H1 (cell line): ENCODE results near the gene CMSS1. TPM values are rescaled to one million over a fixed set of nuclear protein-coding genes. Genes with fewer than 3 reads are reported as not detected.

ENCODE experiments used
- CTCF ChIA-PET: fragments of 300-600 bp; sonication (Branson Sonifier 250); formaldehyde crosslinking; loops from one replicate; lab custom pipeline; 2021; ENCODE audit not compliant: partially characterized antibody; lab: Charles Lee
- POLR2A ChIA-PET: fragments of 300-600 bp; sonication (Branson Sonifier 250); formaldehyde crosslinking; loops from one replicate; lab custom pipeline; 2021; ENCODE audit warnings: inconsistent platforms; ENCODE audit not compliant: partially characterized antibody; lab: Charles Lee
- DNase-seq, 2 experiments: peaks; one replicate each; pipeline versions ENCODE4 v3.0.0 to v3.0.0-alpha.2; 2010 to 2022; ENCODE audit warnings: low spot score in 2 of 2, low read depth in 1 of 2, mixed read lengths in 1 of 2
- FAIRE-seq: peaks from 2 replicates; lab custom pipeline; 2011; peaks lifted over from hg19 to GRCh38; lab: Jason Lieb, UNC
- H2AFZ ChIP-seq: 2 replicates; pipeline ENCODE4 v1.8.1; 2012; ENCODE audit warnings: low read length, inconsistent platforms
- H2AK5ac ChIP-seq: 2 replicates; pipeline ENCODE4 v1.6.1; 2013; ENCODE audit warnings: low read depth, low read length
- H2BK120ac ChIP-seq: replicated peaks from 2 replicates; pipeline ENCODE3; 2013; ENCODE audit warnings: low read depth, low read length, inconsistent platforms
- H2BK12ac ChIP-seq: 2 replicates; pipeline ENCODE4 v1.6.1; 2013; ENCODE audit warnings: low read depth, low read length
- H2BK15ac ChIP-seq: 2 replicates; pipeline ENCODE4 v1.6.1; 2013; ENCODE audit warnings: low read length
- H2BK20ac ChIP-seq: 2 replicates; pipeline ENCODE4 v1.6.1; 2013; ENCODE audit warnings: low read length
- H2BK5ac ChIP-seq: 2 replicates; pipeline ENCODE4 v1.6.1; 2013; ENCODE audit warnings: low read depth, low read length
- H3K14ac ChIP-seq: 2 replicates; pipeline ENCODE4 v1.6.1; 2013; ENCODE audit warnings: inconsistent platforms; ENCODE audit not compliant: insufficient read length
- H3K18ac ChIP-seq: 2 replicates; pipeline ENCODE4 v1.6.1; 2013; ENCODE audit warnings: low read length; ENCODE audit errors: extremely low read depth
- H3K23ac ChIP-seq: 2 replicates; pipeline ENCODE4 v1.6.1; 2013; ENCODE audit warnings: inconsistent platforms; ENCODE audit not compliant: insufficient read length
- H3K23me2 ChIP-seq: 2 replicates; pipeline ENCODE4 v1.6.1; 2013; ENCODE audit warnings: low read depth, low read length
- H3K27ac ChIP-seq: 2 replicates; pipeline ENCODE4 v1.6.1; 2011; ENCODE audit warnings: low read depth, low read length, inconsistent platforms
- H3K27me3 ChIP-seq, 4 experiments: replicated peaks in 1 of 4; 1 replicate in 1 of 4; 2 replicates in 3 of 4; pipeline versions ENCODE4 v1.6.1 to v1.8.1; 2011 to 2013; ENCODE audit warnings: low read length in 3 of 4, mild to moderate bottlenecking in 3 of 4, inconsistent platforms in 2 of 4, mixed read lengths in 2 of 4, moderate library complexity in 1 of 4; ENCODE audit not compliant: control insufficient read depth in 3 of 4, insufficient read depth in 3 of 4; ENCODE audit errors: extremely low read depth in 1 of 4
- H3K36me3 ChIP-seq, 4 experiments: 2 replicates each; pipeline versions ENCODE4 v1.6.1 to v1.8.1; 2011 to 2013; ENCODE audit warnings: mild to moderate bottlenecking in 4 of 4, low read length in 3 of 4, moderate library complexity in 2 of 4, control low read depth in 1 of 4, inconsistent platforms in 1 of 4; ENCODE audit not compliant: insufficient read depth in 4 of 4, control insufficient read depth in 2 of 4
- H3K4ac ChIP-seq: replicated peaks from 2 replicates; pipeline ENCODE3; 2013; ENCODE audit warnings: low read length, low read depth, mixed read lengths, inconsistent platforms; ENCODE audit not compliant: insufficient read length
- H3K4me1 ChIP-seq, 4 experiments: replicated peaks in 1 of 4; 1 replicate in 1 of 4; 2 replicates in 3 of 4; pipeline versions ENCODE4 v1.6.1 to v1.8.1; 2011 to 2013; ENCODE audit warnings: low read length in 3 of 4, inconsistent platforms in 2 of 4, mixed read lengths in 1 of 4; ENCODE audit not compliant: insufficient read depth in 4 of 4, control insufficient read depth in 3 of 4
- H3K4me2 ChIP-seq, 2 experiments: 2 replicates each; pipeline versions ENCODE4 v1.6.1 to v1.8.1; 2011 to 2013; ENCODE audit warnings: low read depth in 2 of 2, low read length in 2 of 2, control low read depth in 1 of 2, inconsistent platforms in 1 of 2, mild to moderate bottlenecking in 1 of 2; ENCODE audit not compliant: insufficient read depth in 1 of 2
- H3K4me3 ChIP-seq, 4 experiments: fragments of 200-600, 300-600 bp in 1 of 4; sonication (generic), shearing (Covaris generic), sonication (Bioruptor Twin) in 1 of 4; 2 replicates each; pipeline versions ENCODE4 v1.5.1 to v1.8.1; 2011 to 2016; ENCODE audit warnings: low read length in 4 of 4, low read depth in 3 of 4, control low read depth in 2 of 4, inconsistent platforms in 2 of 4, mild to moderate bottlenecking in 2 of 4, mixed read lengths in 1 of 4, moderate library complexity in 1 of 4; ENCODE audit not compliant: insufficient read depth in 2 of 4; ENCODE audit errors: extremely low read depth in 1 of 4
- H3K56ac ChIP-seq: replicated peaks from 2 replicates; pipeline ENCODE3; 2013; ENCODE audit warnings: low read depth, mild to moderate bottlenecking, mixed read lengths, low read length, inconsistent platforms; ENCODE audit not compliant: insufficient read length
- H3K79me1 ChIP-seq: 2 replicates; pipeline ENCODE4 v1.6.1; 2013; ENCODE audit warnings: low read depth, low read length, control low read depth
- H3K79me2 ChIP-seq, 2 experiments: 2 replicates each; pipeline versions ENCODE4 v1.6.1 to v1.8.1; 2012 to 2013; ENCODE audit warnings: low read length in 2 of 2, mild to moderate bottlenecking in 2 of 2, inconsistent platforms in 1 of 2; ENCODE audit not compliant: insufficient read depth in 2 of 2, control insufficient read depth in 1 of 2
- H3K9ac ChIP-seq, 4 experiments: replicated peaks in 1 of 4; 1 replicate in 1 of 4; 2 replicates in 3 of 4; pipeline versions ENCODE4 v1.6.1 to v1.8.1; 2011 to 2013; ENCODE audit warnings: low read depth in 3 of 4, low read length in 3 of 4, control low read depth in 2 of 4, mild to moderate bottlenecking in 2 of 4, moderate library complexity in 2 of 4, inconsistent platforms in 1 of 4; ENCODE audit errors: extremely low read depth in 1 of 4
- H3K9me3 ChIP-seq, 2 experiments: 2 replicates each; pipeline versions ENCODE4 v1.6.1 to v1.8.1; 2012 to 2013; ENCODE audit warnings: mild to moderate bottlenecking in 2 of 2, moderate library complexity in 2 of 2, control low read depth in 1 of 2, inconsistent platforms in 1 of 2, low read depth in 1 of 2, low read length in 1 of 2, mixed read lengths in 1 of 2; ENCODE audit not compliant: insufficient read depth in 2 of 2
- H4K20me1 ChIP-seq, 2 experiments: replicated peaks in 1 of 2; 2 replicates each; pipeline versions ENCODE3 to v1.8.1; 2011 to 2013; ENCODE audit warnings: inconsistent platforms in 2 of 2, low read length in 2 of 2, mild to moderate bottlenecking in 1 of 2; ENCODE audit not compliant: insufficient read depth in 2 of 2, control insufficient read depth in 1 of 2
- H4K5ac ChIP-seq: 2 replicates; pipeline ENCODE4 v1.6.1; 2013; ENCODE audit warnings: low read length, low read depth, mixed read lengths, inconsistent platforms; ENCODE audit not compliant: insufficient read length
- H4K8ac ChIP-seq: 2 replicates; pipeline ENCODE4 v1.8.0; 2013; ENCODE audit warnings: mild to moderate bottlenecking, moderate library complexity, low read length, inconsistent platforms; ENCODE audit not compliant: insufficient read depth; ENCODE audit errors: extremely low read depth
- H4K91ac ChIP-seq: replicated peaks from 2 replicates; pipeline ENCODE3; 2013; ENCODE audit warnings: low read length, mixed read lengths, inconsistent platforms; ENCODE audit not compliant: insufficient read length
- CBX5 ChIP-seq: fragments of 300-800, 300-1000 bp; sonication (generic); IDR thresholded peaks from 2 replicates; pipeline ENCODE4 v1.7.1; 2016; ENCODE audit warnings: antibody characterized with exemption, low read length, low read depth
- CEBPB ChIP-seq: IDR thresholded peaks from 2 replicates; pipeline ENCODE4 v1.6.1; 2012; ENCODE audit warnings: low read depth, low read length
- CHD1 ChIP-seq: IDR thresholded peaks from 2 replicates; pipeline ENCODE4 v1.6.1; 2012; ENCODE audit warnings: low read depth, low read length, improper control_type of control experiment
- CREB1 ChIP-seq: IDR thresholded peaks from 2 replicates; pipeline ENCODE4 v1.6.1; 2012; ENCODE audit warnings: inconsistent platforms
- GABPA ChIP-seq: IDR thresholded peaks from 2 replicates; pipeline ENCODE4 v1.6.1; 2011; ENCODE audit warnings: mild to moderate bottlenecking, low read length, moderate library complexity, borderline replicate concordance; ENCODE audit not compliant: insufficient read depth
- HDAC6 ChIP-seq: IDR thresholded peaks from one replicate; pipeline ENCODE4 v1.7.1; 2012; ENCODE audit warnings: low read depth, mild to moderate bottlenecking, inconsistent platforms, low read length, moderate library complexity
- POLR2A ChIP-seq, 2 experiments: IDR thresholded peaks; 1 replicate in 1 of 2; 2 replicates in 1 of 2; pipeline ENCODE4 v1.6.1; 2011; ENCODE audit warnings: low read depth in 2 of 2, low read length in 2 of 2, mild to moderate bottlenecking in 2 of 2; ENCODE audit errors: control extremely low read depth in 1 of 2
- POLR2AphosphoS5 ChIP-seq: IDR thresholded peaks from 2 replicates; pipeline ENCODE4 v1.6.1; 2011; ENCODE audit warnings: low read depth, low read length
- RXRA ChIP-seq: IDR thresholded peaks from 2 replicates; pipeline ENCODE4 v1.6.1; 2011; ENCODE audit warnings: low read depth, mild to moderate bottlenecking, low read length, moderate library complexity; ENCODE audit not compliant: insufficient read depth
- SAP30 ChIP-seq: fragments of 300-600 bp; sonication (generic); IDR thresholded peaks from 2 replicates; pipeline ENCODE4 v1.7.1; 2012; ENCODE audit warnings: low read length, moderate library complexity, mild to moderate bottlenecking, inconsistent platforms; ENCODE audit not compliant: insufficient read depth, insufficient replicate concordance
- SIN3A ChIP-seq, 2 experiments: IDR thresholded peaks in 1 of 2; conservative IDR thresholded peaks in 1 of 2; 2 replicates each; pipeline ENCODE4 v1.6.1; 2011 to 2012; ENCODE audit warnings: low read length in 2 of 2, improper control_type of control experiment in 1 of 2, low read depth in 1 of 2, mild to moderate bottlenecking in 1 of 2
- SIRT6 ChIP-seq: IDR thresholded peaks from one replicate; pipeline ENCODE4 v1.7.1; 2012; ENCODE audit warnings: low read length, inconsistent platforms
- TAF7 ChIP-seq: optimal IDR thresholded peaks from 2 replicates; pipeline ENCODE3; 2011; ENCODE audit warnings: low read depth, mild to moderate bottlenecking, inconsistent platforms, low read length, moderate library complexity, borderline replicate concordance
- TCF12 ChIP-seq: IDR thresholded peaks from 2 replicates; pipeline ENCODE4 v1.6.1; 2011; ENCODE audit warnings: low read depth, mild to moderate bottlenecking, low read length
- WGBS, 2 experiments: shearing (Covaris generic) in 1 of 2; methylation state at CpG; one replicate each; pipeline versions ENCODE4 v1.1.6 to v1.1.7; 2013 to 2015; ENCODE audit warnings: low lambda C conversion rate in 2 of 2, mixed read lengths in 2 of 2, inconsistent platforms in 1 of 2, low coverage in 1 of 2, missing lambda C conversion rate in 1 of 2; ENCODE audit not compliant: insufficient replicate concordance in 2 of 2, insufficient coverage in 1 of 2, insufficient read length in 1 of 2; ENCODE audit errors: extremely low coverage in 1 of 2, missing lambda C conversion rate in 1 of 2; 5-methylcytosine and 5-hydroxymethylcytosine counted together
- polyA plus RNA-seq, 7 experiments: library from polyadenylated mRNA; depleted of rRNA in 3 of 7; stranded (reverse) in 5 of 7; unstranded in 2 of 7; fragments of >200 nt in 5 of 7; fragments of 200-250 nt in 2 of 7; gene quantifications; 1 replicate in 5 of 7; 2 replicates in 1 of 7; 4 replicates in 1 of 7; pipeline versions ENCODE4 v1.2.1 to v1.2.3, GENCODE V29; 2011 to 2013; ENCODE audit warnings: missing spikeins in 2 of 7, mixed read lengths in 2 of 7
- total RNA-seq: library from RNA; stranded (reverse); fragmentation: NEBNext Ultra II Directional; extraction: Animal tissue kit (Norgen Biotek cat#: 25700); gene quantifications from 2 replicates; pipeline ENCODE4 v1.2.1, GENCODE V29; 2021

Gene CMSS1
- total and polyA plus RNA-seq, 2 of the 8 experiments (the other 6 are each of a cell fraction or from before 2014, with no cell fraction given) = 15.2 to 75.1 TPM

GRCh38 chr3:99843590-99844258 is 26.1 kb downstream of the CMSS1 start:
- ChIA-PET CTCF (interaction anchor here (0.6 to 2.3 kb wide), 45 partner anchors 9 to 830 kb away, joined by 3 to 21 read pairs (median 4); partner anchors contain the start of gene TBC1D23), POLR2A (interaction anchor here (0.8 to 2.5 kb wide), 3 partner anchors 11 to 411 kb away, joined by 3 to 5 read pairs (median 3); partner anchors contain the start of gene CMSS1)
- H2AK5ac ChIP-seq = no peak overlapping the region
- no peak overlapping the region for H3K9ac ChIP-seq
- H4K8ac ChIP-seq = no peak overlapping the region
- H4K20me1 ChIP-seq = peaks cover 0 to 2% of the 10 kb centered on the region in 2 experiments
- H3K79me1 ChIP-seq = peaks cover 2% of the 10 kb centered on the region
- no peaks in the 10 kb centered on the region for H3K23me2 ChIP-seq
- no peak overlapping the region for H3K4ac ChIP-seq
- no peak overlapping the region; the same call in 1 of the 2 replicates for H2BK12ac ChIP-seq
- no peaks in the 10 kb centered on the region for H3K27me3 ChIP-seq
- no peak overlapping the region for H2BK20ac ChIP-seq
- DNase-seq = no peak
- H2AFZ ChIP-seq = no peak overlapping the region
- no peak overlapping the region for H3K4me3 ChIP-seq
- no peak overlapping the region; the same call in 1 of the 2 replicates for H2BK5ac ChIP-seq
- FAIRE-seq = no peak
- peaks cover 0 to 7% (median 2%) of the 10 kb centered on the region in 4 experiments; a peak in 3 of 7 replicates for H3K4me1 ChIP-seq
- H3K79me2 ChIP-seq = peaks cover 0 to 22% of the 10 kb centered on the region in 2 experiments; a peak in 2 of 4 replicates
- H2BK120ac ChIP-seq = no peak overlapping the region
- H3K23ac ChIP-seq = no peak overlapping the region
- no peak overlapping the region for H4K5ac ChIP-seq
- no peak overlapping the region for H3K27ac ChIP-seq
- no peak overlapping the region for H3K14ac ChIP-seq
- no peak overlapping the region for H4K91ac ChIP-seq
- no peak overlapping the region for H2BK15ac ChIP-seq
- 83% methylated on average over 9 of the region's 10 CpGs; no CpG with 5 or more reads in 1 of the 2 experiments for WGBS, 2 experiments
- no peak overlapping the region for H3K18ac ChIP-seq
- H3K36me3 ChIP-seq = no peaks in the 10 kb centered on the region
- H3K4me2 ChIP-seq = no peak overlapping the region
- H3K9me3 ChIP-seq = no peaks in the 10 kb centered on the region
- no peak overlapping the region for H3K56ac ChIP-seq
- no peak for TF ChIP-seq RXRA
- TF ChIP-seq TAF7 = no peak
- no peak for TF ChIP-seq SAP30
- TF ChIP-seq CBX5 = no peak
- no peak for TF ChIP-seq POLR2A (IDR thresholded peaks at IDR 0.05; ENCODE audit: control extremely low read depth in 1 of 2, low read depth in 2 of 2, low read length in 2 of 2)
- TF ChIP-seq CEBPB = no peak
- no peak for TF ChIP-seq CREB1
- no peak for TF ChIP-seq TCF12
- TF ChIP-seq SIRT6 = no peak
- no peak for TF ChIP-seq HDAC6
- no peak for TF ChIP-seq CHD1
- no peak for TF ChIP-seq POLR2AphosphoS5
- no peak for TF ChIP-seq GABPA
- TF ChIP-seq SIN3A (conservative IDR thresholded peaks at IDR 0.05 in 1 of 2, IDR thresholded peaks at IDR 0.05 in 1 of 2; ENCODE audit: low read depth in 1 of 2, low read length in 2 of 2) = no peak
